Measurements from ENCODE around the gene ROR1. TPM values are rescaled to one million over a fixed set of nuclear protein-coding genes. Genes with fewer than 3 reads are reported as not detected.
A peak's percentile ranks its signal among the peaks of the same experiment; 100 is the strongest.

Gene ROR1
- total and polyA plus RNA-seq, 7 donors = 0.13 to 2.8 (median 1.2) TPM

DNA sequence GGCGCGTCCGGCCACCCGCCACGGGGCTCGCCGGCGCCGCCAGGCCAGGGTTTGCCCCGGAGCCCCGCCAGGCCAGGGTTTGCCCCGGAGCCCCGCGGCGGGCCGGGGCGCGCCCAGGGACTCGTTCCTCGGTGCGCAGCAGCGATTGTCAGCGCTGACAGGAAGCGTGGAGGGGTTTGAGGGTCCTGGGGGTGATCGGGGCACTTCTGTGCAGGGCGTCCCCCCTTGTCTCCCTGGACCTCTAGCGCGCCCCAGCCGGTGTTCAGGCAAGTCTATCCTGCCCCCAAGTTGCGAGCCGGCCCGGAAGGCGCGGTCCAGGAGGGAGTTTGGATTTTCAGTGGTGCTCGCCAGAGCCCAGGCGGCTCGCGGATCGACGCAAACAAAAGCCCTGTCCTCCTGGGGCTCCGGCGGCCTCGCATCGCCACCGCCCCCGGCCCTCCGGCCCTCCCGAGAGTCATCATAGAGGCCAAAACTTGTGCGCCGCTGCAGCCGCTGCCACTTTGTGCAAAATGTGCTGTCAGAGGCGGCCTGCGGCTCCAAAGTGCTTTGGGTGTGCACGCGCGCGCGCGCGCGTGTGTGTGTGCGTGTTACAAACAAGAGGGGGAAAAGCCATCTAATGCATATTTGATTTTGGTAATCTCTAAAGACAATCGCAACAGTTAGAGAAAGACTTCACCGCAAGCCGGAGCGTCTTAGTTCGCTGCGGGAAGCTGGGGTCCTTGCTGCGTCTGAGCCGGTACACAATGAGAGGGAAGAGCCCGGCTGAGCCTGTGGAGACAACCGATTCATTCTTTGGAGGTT lies 1.0 kb downstream of the ROR1 start:
- 1% methylated on average over 66 to 72 of the region's 72 CpGs for WGBS, 3 donors
- H3K4me3 ChIP-seq = peak overlapping the region; percentile 83
- H3K4me1 ChIP-seq = peaks cover 15% of the 10 kb centered on the region
- H3K27me3 ChIP-seq (ENCODE audit: insufficient read depth in 3 of 3, low read length in 2 of 3) = peaks cover 0 to 7% (median 0%) of the 10 kb centered on the region in 3 donors
- H3K36me3 ChIP-seq (ENCODE audit: insufficient read depth in 1 of 2, low read depth in 1 of 2) = no peaks in the 10 kb centered on the region
- DNase-seq (peak; percentile 46 to 71), ATAC-seq (peak; percentile 17 to 54 (median 36))
- intact Hi-C loops (cut with DNase I) = loop anchor here (5.0 to 10.0 kb wide), 7 partner anchors 83 to 470 kb away; no protein-coding TSS in a partner anchor
- H3K27ac ChIP-seq = peak overlapping the region; percentile 87
- TF ChIP-seq, protein P1, sequence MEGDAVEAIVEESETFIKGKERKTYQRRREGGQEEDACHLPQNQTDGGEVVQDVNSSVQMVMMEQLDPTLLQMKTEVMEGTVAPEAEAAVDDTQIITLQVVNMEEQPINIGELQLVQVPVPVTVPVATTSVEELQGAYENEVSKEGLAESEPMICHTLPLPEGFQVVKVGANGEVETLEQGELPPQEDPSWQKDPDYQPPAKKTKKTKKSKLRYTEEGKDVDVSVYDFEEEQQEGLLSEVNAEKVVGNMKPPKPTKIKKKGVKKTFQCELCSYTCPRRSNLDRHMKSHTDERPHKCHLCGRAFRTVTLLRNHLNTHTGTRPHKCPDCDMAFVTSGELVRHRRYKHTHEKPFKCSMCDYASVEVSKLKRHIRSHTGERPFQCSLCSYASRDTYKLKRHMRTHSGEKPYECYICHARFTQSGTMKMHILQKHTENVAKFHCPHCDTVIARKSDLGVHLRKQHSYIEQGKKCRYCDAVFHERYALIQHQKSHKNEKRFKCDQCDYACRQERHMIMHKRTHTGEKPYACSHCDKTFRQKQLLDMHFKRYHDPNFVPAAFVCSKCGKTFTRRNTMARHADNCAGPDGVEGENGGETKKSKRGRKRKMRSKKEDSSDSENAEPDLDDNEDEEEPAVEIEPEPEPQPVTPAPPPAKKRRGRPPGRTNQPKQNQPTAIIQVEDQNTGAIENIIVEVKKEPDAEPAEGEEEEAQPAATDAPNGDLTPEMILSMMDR (IDR thresholded peaks at IDR 0.05) = no peak
- H3K9me3 ChIP-seq = no peaks in the 10 kb centered on the region

GRCh38 chr1:63775418-63776127 lies 1.8 kb downstream of the ROR1 start:
- peak overlapping the region; percentile 83 for H3K4me3 ChIP-seq
- intact Hi-C loops (cut with DNase I) = loop anchor here (5.0 to 10.0 kb wide), 5 partner anchors 142 to 469 kb away; no protein-coding TSS in a partner anchor
- no peak for ATAC-seq
- no peak overlapping the region for H3K27ac ChIP-seq
- H3K4me1 ChIP-seq = peaks cover 15% of the 10 kb centered on the region
- DNase-seq = no peak
- H3K9me3 ChIP-seq = no peaks in the 10 kb centered on the region
- H3K36me3 ChIP-seq (ENCODE audit: insufficient read depth in 1 of 2, low read depth in 1 of 2) = no peaks in the 10 kb centered on the region
- WGBS, 3 donors = 45 to 58% (median 46%) methylated on average over 8 of the region's 8 CpGs
- TF ChIP-seq, protein P1 (IDR thresholded peaks at IDR 0.05) = no peak
- H3K27me3 ChIP-seq (ENCODE audit: insufficient read depth in 3 of 3, low read length in 2 of 3) = peaks cover 0 to 7% (median 0%) of the 10 kb centered on the region in 3 donors

- Histone ChIP-seq H3K4me3 (no peak overlapping the region), H3K4me1 (peaks cover 15% of the 10 kb centered on the region), H3K27ac (no peak overlapping the region), H3K27me3 (ENCODE audit: insufficient read depth in 3 of 3, low read length in 2 of 3) (peaks cover 0 to 7% (median 0%) of the 10 kb centered on the region in 3 donors), H3K9me3 (no peaks in the 10 kb centered on the region), H3K36me3 (ENCODE audit: insufficient read depth in 1 of 2, low read depth in 1 of 2) (no peaks in the 10 kb centered on the region)
- 88 to 91% (median 88%) methylated on average over 2 of the region's 2 CpGs for WGBS, 3 donors
- TF ChIP-seq, protein P1 (IDR thresholded peaks at IDR 0.05) = no peak
- DNase-seq (no peak), ATAC-seq (no peak)
- intact Hi-C loops (cut with DNase I) = loop anchor here (5.0 to 10.0 kb wide), 5 partner anchors 140 to 468 kb away; no protein-coding TSS in a partner anchor
Measured at GRCh38 chr1:63777286-63777685, 3.5 kb downstream of the ROR1 start.

DNA sequence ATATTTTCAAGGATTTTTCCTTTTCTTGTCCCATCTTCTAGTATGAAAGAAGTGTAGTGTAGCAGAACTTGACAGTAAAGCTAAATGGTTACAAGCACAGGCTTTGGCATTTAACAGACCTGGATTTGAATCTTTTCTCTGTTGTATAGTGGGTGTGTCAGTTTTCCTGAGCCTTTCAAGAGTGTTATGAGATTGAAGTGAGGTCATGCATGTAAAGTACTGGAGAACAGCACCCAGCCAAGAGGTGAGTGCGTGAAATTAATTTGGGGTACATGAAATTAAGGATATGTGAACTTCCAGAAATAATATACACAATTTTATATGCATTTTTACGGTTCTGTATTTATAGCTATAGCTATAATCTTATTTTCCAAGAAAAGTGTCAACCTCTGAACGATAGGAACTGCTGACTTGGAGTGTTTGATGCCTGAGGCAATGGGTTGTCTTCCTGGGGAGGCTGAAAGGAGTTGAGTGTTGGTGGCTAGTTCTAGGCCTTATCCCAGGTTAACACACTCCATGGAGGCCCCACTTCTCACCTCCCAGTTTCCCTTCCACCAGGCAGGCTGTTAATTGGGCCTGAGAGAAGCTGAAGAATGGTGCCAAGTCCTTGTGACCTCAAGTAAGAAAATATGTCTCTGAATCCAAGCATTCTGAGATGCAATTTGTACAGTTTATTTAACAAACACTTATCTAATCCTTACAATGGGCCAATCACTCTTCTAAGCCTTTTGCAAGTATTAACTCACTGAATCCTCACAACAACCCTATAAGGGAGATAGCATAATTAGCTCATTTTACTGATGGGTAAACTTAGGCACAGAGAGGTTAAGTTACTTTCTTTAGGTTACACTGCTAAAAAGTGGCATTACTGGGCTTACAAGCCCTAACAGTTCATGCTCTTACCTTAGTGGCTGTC lies 4.4 kb downstream of the ROR1 start:
- TF ChIP-seq, protein P1 (IDR thresholded peaks at IDR 0.05) = no peak
- no peak for DNase-seq
- no peaks in the 10 kb centered on the region for H3K36me3 ChIP-seq (ENCODE audit: insufficient read depth in 1 of 2, low read depth in 1 of 2)
- H3K27ac ChIP-seq = no peak overlapping the region
- H3K27me3 ChIP-seq (ENCODE audit: insufficient read depth in 3 of 3, low read length in 2 of 3) = peaks cover 0 to 2% (median 0%) of the 10 kb centered on the region in 3 donors
- ATAC-seq = no peak
- intact Hi-C loops (cut with DNase I) = loop anchor here (5.0 to 10.0 kb wide), 5 partner anchors 139 to 467 kb away; no protein-coding TSS in a partner anchor
- no peaks in the 10 kb centered on the region for H3K9me3 ChIP-seq
- H3K4me1 ChIP-seq = peaks cover 14% of the 10 kb centered on the region
- 92 to 96% (median 93%) methylated on average over 3 of the region's 3 CpGs for WGBS, 3 donors
- no peak overlapping the region for H3K4me3 ChIP-seq
